GM12892 (cell line): Measurements from ENCODE around the gene RPS23.

Source experiments
- DNase-seq: peaks from one replicate; pipeline ENCODE4 v3.0.0; 2011; ENCODE audit not compliant: insufficient read length
- FAIRE-seq: peaks from 2 replicates; lab custom pipeline; 2011; peaks lifted over from hg19 to GRCh38; lab: Jason Lieb, UNC
- POLR2A ChIP-seq: IDR thresholded peaks from 2 replicates; pipeline ENCODE4 v1.6.1; 2011; ENCODE audit warnings: low read depth, low read length, control low read depth
- POLR2AphosphoS5 ChIP-seq: IDR thresholded peaks from 2 replicates; pipeline ENCODE4 v1.6.1; 2011; ENCODE audit warnings: low read depth, low read length, control low read depth
- TAF1 ChIP-seq: IDR thresholded peaks from 2 replicates; pipeline ENCODE4 v1.6.1; 2011; ENCODE audit warnings: low read depth, mild to moderate bottlenecking, control low read depth, low read length, borderline replicate concordance

RPS23 gene

DNA sequence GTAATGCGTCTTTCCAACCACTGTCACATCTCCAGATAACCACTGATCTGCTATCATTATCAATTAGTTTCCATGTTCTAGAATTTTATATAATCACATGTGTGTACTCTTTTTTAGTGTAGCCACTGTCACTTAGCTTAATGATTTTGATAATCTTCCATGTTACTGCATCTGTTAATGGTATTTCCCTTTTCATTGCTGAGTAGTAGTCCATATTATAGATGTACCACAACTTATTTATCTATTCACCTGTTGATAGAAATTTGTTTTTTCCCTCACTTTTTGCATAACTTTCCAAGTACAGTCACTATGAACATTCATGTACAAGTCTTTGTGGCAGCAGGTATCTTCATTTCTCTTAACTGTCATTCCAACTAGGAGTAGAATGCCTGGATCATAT, 30.3 kb upstream of the RPS23 start:
- TF ChIP-seq POLR2AphosphoS5 (no peak), POLR2A (no peak), TAF1 (no peak)
- no peak for FAIRE-seq

DNA sequence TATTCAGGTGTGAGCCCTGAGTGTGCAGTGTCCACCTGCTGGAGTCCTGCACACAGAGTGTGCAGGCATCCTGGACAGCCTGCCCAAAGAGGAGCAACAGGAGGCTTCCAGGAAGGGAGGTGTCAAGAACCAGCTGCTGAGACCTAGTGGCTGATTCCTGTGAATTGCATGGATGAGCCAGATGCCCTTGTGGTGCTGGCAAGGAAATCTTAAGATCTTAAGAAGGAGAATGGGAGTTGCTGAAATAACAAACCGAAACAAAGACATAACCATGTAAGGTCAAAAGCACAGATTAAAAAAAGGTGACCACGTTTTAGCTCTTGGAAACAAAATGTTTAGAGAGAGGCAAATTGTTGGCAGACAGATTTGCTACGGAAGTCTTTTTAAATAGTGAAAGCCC, 29.3 kb upstream of the RPS23 start:
- DNase-seq = no peak
- FAIRE-seq = no peak
- no peak for TF ChIP-seq TAF1
- no peak for TF ChIP-seq POLR2A
- no peak for TF ChIP-seq POLR2AphosphoS5

More for the DNA sequence above, 30.3 kb upstream of the RPS23 start:
- no peak for DNase-seq

DNA sequence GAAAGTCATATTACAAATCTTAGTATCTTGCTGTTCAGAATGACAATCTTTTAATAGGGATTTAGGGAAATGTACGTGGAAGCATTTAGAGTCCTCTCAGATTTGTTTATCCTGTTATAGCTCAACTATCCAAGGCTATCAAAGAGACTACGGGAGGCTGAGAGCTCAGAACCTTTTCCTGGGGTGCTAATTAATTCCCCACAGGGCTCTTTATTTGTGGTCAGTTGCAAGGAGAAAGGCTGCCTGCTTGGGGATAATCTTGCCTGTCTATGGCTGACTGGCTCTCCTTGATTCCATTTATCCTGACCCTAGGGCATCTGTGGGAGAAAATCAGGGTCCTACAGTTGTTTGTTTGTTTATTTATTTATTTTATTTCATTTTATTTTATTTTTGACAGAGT, 28.0 kb upstream of the RPS23 start:
- no peak for DNase-seq
- FAIRE-seq = no peak
- TF ChIP-seq POLR2A (no peak), POLR2AphosphoS5 (no peak), TAF1 (no peak)

DNA sequence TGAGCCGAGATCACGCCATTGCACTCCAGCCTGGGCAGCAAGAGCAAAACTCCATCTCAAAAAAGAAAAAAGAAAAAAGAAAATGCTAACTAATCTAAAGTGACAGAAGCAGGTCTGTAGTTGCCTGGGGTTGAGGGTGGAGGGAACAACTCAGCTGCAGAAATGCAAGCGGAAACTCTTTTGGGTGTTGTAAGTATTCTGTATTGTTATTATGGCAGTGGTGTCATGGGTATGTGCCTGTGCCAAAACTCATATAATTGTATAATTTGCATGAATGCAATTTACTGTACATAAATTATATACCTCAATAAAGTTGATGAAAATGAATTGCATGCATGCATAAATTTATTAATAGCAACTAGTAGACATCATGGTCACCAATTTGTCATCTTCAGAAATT, 23.0 kb upstream of the RPS23 start:
- FAIRE-seq = no peak
- TF ChIP-seq POLR2AphosphoS5 (no peak), POLR2A (no peak), TAF1 (no peak)
- DNase-seq = no peak

DNA sequence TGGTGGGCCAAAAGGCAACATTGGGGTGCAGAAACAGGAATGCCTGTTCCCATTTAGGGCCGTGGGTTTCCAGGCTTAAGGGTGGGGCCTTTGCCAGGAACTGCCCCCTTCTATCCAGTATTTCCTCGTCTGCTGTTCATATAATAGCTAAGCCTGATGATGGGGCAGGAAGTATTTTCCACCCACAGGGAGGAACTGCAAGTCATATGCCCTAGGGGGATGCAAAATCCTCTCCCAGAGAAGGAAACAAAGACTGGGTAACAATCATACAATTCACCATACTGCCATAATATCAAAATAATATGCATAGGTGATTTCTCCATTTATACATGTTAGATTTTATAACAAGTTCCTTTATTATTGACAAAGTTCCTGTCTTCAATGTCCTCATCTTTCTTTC, 20.5 kb upstream of the RPS23 start:
- FAIRE-seq = no peak
- no peak for DNase-seq
- TF ChIP-seq TAF1 (no peak), POLR2A (no peak), POLR2AphosphoS5 (no peak)

DNA sequence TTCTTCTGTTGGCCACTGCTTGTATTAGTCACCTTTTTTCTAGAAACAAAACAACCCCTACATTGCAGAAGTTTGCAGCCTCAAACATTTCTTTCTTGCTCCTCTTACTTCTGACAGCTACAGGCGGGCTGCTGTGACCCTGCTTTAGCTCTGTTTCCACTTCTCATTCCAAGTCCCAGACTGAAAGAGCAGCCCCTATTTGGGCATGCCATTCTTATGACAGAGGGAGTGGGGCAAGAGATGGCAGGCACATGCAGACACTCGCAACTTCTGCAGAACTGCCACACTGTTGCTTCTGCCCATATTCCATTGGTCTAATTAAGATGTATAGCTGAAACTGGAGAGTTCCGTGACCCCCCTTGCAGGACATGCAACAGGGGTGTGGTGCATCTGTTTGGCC, 19.6 kb upstream of the RPS23 start:
- FAIRE-seq (no peak), DNase-seq (no peak)
- TF ChIP-seq TAF1 = no peak
- no peak for TF ChIP-seq POLR2AphosphoS5
- no peak for TF ChIP-seq POLR2A

DNA sequence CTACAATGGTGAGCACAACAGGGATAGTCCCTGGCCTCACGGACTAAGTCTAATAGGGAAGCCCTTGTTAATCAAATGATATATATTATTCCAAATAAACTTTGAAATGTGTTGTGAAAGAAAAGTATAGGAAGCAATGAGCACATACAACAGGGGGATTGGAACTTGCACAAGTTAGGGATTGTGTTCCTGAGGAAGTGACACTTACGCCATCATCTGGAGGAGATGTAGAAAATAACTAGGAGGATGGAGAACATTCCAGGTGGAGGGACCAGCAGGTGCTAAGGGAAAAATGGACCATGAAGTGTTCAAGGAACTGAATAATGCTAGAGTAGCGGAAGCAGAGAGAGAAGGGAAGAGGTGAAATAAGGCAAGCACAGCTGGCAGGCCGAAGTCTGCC, 18.8 kb upstream of the RPS23 start:
- DNase-seq = no peak
- FAIRE-seq = peak; percentile 21
- no peak for TF ChIP-seq POLR2AphosphoS5
- no peak for TF ChIP-seq TAF1
- no peak for TF ChIP-seq POLR2A

DNA sequence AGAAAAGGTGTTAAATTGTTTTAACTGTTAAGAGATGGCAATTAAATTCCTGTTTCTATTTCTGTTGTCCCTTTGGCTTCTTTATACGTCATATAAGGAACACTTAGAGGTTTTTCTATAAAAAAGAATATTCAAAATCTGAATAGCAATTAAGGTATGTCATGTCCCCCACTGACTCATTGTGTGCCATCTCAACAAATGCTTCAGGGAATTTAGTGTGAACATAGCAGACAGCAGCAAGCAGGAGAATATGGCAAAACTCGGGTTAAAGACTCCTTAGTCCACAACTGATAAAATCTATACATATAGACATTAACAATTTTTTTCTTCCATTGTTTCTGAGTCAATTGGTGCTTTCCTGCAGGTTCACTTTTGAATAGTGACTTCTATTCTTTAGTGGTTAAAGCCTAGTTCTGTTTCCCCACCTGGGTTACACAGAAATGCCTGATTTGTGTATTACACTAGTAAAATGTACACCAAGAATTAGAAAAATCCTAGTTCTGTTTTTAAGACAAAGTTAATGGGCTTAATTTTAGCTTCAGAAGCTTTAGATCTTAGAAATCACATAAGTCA, 17.9 kb upstream of the RPS23 start:
- FAIRE-seq (no peak), DNase-seq (no peak)
- no peak for TF ChIP-seq TAF1
- no peak for TF ChIP-seq POLR2AphosphoS5
- no peak for TF ChIP-seq POLR2A

DNA sequence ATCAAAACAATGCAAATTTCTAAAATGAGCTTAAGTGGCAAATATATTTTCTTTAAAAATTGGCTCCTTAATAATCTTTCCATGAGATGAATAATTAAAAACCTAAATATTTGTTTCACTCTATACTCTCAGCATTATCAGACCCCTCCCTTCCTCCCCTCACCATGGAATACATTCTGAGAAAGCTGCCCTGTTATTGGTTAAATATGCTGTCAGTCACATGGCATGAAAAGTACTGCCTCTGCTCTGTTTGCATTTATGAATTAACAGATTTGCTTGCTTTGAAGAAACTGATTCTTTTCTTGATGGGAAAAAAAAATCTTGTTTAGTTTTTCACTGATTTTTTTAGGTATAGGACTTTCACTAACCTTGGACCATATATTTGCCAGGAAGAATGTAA, 17.0 kb upstream of the RPS23 start:
- no peak for DNase-seq
- TF ChIP-seq POLR2AphosphoS5 (no peak), POLR2A (no peak), TAF1 (no peak)
- FAIRE-seq = no peak

DNA sequence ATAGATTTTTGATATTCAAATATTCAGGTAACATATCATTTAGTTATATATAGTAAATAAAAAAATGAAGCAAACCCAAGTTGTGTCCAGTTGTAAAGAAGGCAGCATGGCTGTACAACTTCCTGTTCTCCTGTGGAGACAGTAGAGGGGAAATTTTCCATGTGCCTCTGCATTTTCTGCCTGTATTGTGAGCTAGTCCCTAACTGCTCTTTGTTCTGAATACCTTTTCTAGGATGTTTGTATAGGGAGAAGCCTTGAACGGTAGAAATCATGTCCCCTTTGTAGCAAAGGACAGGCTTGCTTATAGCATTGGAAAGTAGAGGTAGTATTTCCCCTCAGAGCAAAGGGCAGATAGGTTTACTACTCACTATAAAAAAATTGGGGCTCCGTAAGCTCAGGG, 13.3 kb upstream of the RPS23 start:
- FAIRE-seq (no peak), DNase-seq (no peak)

DNA sequence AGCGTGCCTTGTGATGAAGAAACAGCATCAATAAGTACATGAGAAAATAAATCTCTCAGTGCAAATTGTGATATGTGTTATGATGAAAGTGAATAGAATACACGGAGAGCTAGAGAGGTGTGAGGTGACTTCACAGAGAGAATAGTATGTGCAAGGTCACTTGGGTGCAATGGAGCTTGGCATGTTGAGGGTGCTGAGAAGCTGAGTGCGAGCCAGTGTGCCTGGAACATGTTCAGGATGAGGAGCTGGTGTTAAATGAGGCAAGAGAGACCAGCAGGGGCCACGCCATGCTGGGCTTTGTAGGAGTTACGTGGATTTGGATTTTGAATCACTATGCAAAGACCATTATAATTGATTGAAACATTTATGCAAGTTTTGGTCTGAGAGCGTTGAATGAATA, 12.8 kb upstream of the RPS23 start:
- no peak for FAIRE-seq
- TF ChIP-seq TAF1 = no peak
- TF ChIP-seq POLR2AphosphoS5 = no peak
- no peak for TF ChIP-seq POLR2A
- DNase-seq = no peak

More for the DNA sequence above, 13.3 kb upstream of the RPS23 start:
- no peak for TF ChIP-seq POLR2AphosphoS5
- TF ChIP-seq POLR2A = no peak
- TF ChIP-seq TAF1 = no peak

DNA sequence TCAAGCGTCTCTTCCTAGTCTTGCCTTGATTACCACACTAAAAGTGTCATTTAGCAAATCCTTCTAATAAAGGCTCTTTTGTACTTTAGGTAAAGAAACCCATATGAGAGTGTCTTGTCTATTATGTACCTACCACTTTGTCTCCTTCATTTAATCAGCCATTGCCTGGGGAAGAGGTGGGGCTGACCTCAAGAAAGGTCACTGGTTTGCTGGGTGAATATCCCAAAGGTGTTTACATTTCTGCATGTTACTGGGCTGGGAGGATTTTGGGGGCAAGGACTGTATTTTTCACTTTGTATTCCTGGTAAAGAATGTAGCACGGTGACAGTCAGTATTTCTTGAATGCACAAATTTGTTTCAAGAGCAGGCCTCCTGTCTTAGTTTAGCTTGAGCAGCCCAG, 11.9 kb upstream of the RPS23 start:
- FAIRE-seq (no peak), DNase-seq (no peak)
- TF ChIP-seq TAF1 (no peak), POLR2AphosphoS5 (no peak), POLR2A (no peak)

DNA sequence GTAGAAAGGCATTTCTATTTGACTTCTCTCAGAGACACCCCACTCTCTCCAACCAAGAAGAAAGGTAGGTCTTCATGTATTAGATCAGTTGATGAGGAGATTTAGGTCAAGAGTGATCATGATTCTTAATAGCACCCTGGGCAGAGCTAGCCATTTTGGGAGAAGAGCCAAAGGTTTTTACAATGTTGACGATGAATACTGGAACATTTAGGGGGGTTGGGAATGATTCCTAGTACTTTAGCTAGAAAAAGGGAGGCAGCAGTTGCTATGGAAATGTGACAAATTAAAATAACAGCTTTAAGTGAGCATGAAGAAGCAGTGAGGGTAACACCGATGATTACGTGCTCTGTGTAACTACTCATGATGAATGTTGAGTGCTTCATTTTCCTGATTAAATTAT, 9.5 kb upstream of the RPS23 start:
- DNase-seq (no peak), FAIRE-seq (no peak)
- TF ChIP-seq POLR2AphosphoS5 (no peak), POLR2A (no peak), TAF1 (no peak)
